ENCODE measurements around the gene GARS1. TPM values are rescaled to one million over a fixed set of nuclear protein-coding genes. Genes with fewer than 3 reads are reported as not detected.

Gene GARS1
- total RNA-seq, 2 experiments from 2014 or later = 178 to 375 TPM

DNA sequence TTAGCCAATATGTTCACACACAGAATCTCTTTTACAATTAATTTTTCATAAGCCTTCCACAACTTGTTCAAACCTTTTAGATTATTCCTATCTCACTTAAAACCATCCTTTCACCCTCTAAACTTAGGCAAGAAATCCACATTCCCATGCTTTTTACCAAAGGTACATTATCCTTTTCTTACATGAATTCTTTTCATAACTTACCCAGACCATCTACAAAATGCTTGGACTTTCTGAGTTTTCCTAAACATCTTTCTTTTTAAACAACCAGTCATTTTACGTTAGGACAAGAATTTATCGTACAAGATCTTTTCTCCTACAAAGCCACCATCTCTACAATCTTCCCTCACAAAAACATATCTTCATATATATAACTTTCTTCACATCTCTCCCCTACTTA lies 18.8 kb upstream of the GARS1 start:
- no peaks in the 10 kb centered on the region for H3K79me2 ChIP-seq (ENCODE audit: insufficient read depth, low read depth, low read length)
- H3K27ac ChIP-seq (ENCODE audit: low read depth, low read length, poor library complexity, severe bottlenecking) = no peak overlapping the region
- H4K20me1 ChIP-seq (ENCODE audit: insufficient read depth, low read length) = no peaks in the 10 kb centered on the region
- intact Hi-C loops (cut with micrococcal nuclease; ENCODE audit: unreplicated experiment) = no loop called here
- no peak overlapping the region for H3K4me3 ChIP-seq (ENCODE audit: low read depth, low read length, poor library complexity, severe bottlenecking)
- peaks cover 80% of the 10 kb centered on the region for H3K36me3 ChIP-seq (ENCODE audit: insufficient read depth, low read length)
- TF ChIP-seq, protein P1, sequence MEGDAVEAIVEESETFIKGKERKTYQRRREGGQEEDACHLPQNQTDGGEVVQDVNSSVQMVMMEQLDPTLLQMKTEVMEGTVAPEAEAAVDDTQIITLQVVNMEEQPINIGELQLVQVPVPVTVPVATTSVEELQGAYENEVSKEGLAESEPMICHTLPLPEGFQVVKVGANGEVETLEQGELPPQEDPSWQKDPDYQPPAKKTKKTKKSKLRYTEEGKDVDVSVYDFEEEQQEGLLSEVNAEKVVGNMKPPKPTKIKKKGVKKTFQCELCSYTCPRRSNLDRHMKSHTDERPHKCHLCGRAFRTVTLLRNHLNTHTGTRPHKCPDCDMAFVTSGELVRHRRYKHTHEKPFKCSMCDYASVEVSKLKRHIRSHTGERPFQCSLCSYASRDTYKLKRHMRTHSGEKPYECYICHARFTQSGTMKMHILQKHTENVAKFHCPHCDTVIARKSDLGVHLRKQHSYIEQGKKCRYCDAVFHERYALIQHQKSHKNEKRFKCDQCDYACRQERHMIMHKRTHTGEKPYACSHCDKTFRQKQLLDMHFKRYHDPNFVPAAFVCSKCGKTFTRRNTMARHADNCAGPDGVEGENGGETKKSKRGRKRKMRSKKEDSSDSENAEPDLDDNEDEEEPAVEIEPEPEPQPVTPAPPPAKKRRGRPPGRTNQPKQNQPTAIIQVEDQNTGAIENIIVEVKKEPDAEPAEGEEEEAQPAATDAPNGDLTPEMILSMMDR (conservative IDR thresholded peaks at IDR 0.05; ENCODE audit: low read length) = no peak
- TF ChIP-seq EZH2phosphoT487 (IDR thresholded peaks at IDR 0.05; ENCODE audit: borderline replicate concordance, low read depth, low read length) = no peak
- DNase-seq (ENCODE audit: low spot score) = no peak
- peaks cover 27% of the 10 kb centered on the region for H3K9me3 ChIP-seq (ENCODE audit: low read length)
- BruUV-seq (replicated peaks) = no TSS peak
- H3K4me2 ChIP-seq (ENCODE audit: low read length) = no peak overlapping the region
- H3K4me1 ChIP-seq (ENCODE audit: insufficient read depth, low read length, poor library complexity, severe bottlenecking) = no peaks in the 10 kb centered on the region
- no peak overlapping the region for H2AFZ ChIP-seq (ENCODE audit: low read length)
- ChIA-PET CTCF (ENCODE audit: unreplicated experiment) (interaction anchor here (0.5 kb wide), 1 partner anchor 69 kb away, joined by 3 read pairs; no protein-coding TSS in a partner anchor), POLR2A (interaction anchor here (1.0 to 1.1 kb wide), 2 partner anchors 39 to 48 kb away, joined by 3 read pairs; no protein-coding TSS in a partner anchor)
- H3K9me2 ChIP-seq (ENCODE audit: insufficient read depth, low read length) = no peaks in the 10 kb centered on the region

DNA sequence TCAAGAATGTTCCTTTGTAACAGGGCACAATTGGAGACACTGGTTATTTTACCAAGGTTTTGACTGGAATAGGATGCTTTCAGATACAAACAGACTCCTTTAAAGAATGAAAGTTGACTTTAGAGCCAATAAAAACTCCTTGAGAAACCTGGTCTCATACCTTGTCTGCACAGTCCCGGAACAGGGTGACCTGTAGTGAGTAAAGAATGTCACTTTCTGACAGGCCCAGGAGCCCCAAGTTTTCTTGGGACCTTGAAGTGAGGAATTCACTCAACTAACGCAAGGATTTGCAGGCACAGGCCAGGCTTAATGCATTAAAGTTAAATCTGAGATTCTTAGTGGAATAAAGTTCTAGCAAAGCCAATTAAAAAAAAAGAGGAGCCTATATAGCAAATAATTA lies 11.5 kb upstream of the GARS1 start:
- H3K4me3 ChIP-seq (ENCODE audit: low read depth, low read length, poor library complexity, severe bottlenecking) = no peak overlapping the region
- DNase-seq (ENCODE audit: low spot score) = no peak
- no TSS peak for BruUV-seq (replicated peaks)
- no peak overlapping the region for H3K27ac ChIP-seq (ENCODE audit: low read depth, low read length, poor library complexity, severe bottlenecking)
- H3K36me3 ChIP-seq (ENCODE audit: insufficient read depth, low read length) = peaks cover 69% of the 10 kb centered on the region
- H3K4me2 ChIP-seq (ENCODE audit: low read length) = no peak overlapping the region
- no peaks in the 10 kb centered on the region for H3K79me2 ChIP-seq (ENCODE audit: insufficient read depth, low read depth, low read length)
- no peak overlapping the region for H2AFZ ChIP-seq (ENCODE audit: low read length)
- no peaks in the 10 kb centered on the region for H3K9me2 ChIP-seq (ENCODE audit: insufficient read depth, low read length)
- intact Hi-C loops (cut with micrococcal nuclease; ENCODE audit: unreplicated experiment) = no loop called here
- POLR2A ChIA-PET = interaction anchor here (1.4 kb wide), 1 partner anchor 11 kb away, joined by 5 read pairs; the partner anchor contains the start of gene GARS1
- H3K9me3 ChIP-seq (ENCODE audit: low read length) = 0 out of 2 replicates have a peak, but pooled peaks cover 18% of the 10 kb centered on the region
- H4K20me1 ChIP-seq (ENCODE audit: insufficient read depth, low read length) = no peaks in the 10 kb centered on the region
- no peak for TF ChIP-seq EZH2phosphoT487 (IDR thresholded peaks at IDR 0.05; ENCODE audit: borderline replicate concordance, low read depth, low read length)
- TF ChIP-seq, protein P1 (conservative IDR thresholded peaks at IDR 0.05; ENCODE audit: low read length) = no peak
- H3K4me1 ChIP-seq (ENCODE audit: insufficient read depth, low read length, poor library complexity, severe bottlenecking) = no peaks in the 10 kb centered on the region
- CTCF ChIA-PET (ENCODE audit: unreplicated experiment) = no interaction called here

- intact Hi-C loops (cut with micrococcal nuclease; ENCODE audit: unreplicated experiment) = no loop called here
- TF ChIP-seq EZH2phosphoT487 (IDR thresholded peaks at IDR 0.05; ENCODE audit: borderline replicate concordance, low read depth, low read length) = no peak
- TF ChIP-seq, protein P1 (conservative IDR thresholded peaks at IDR 0.05; ENCODE audit: low read length) = no peak
- no peak overlapping the region for H3K4me2 ChIP-seq (ENCODE audit: low read length)
- no peaks in the 10 kb centered on the region for H3K4me1 ChIP-seq (ENCODE audit: insufficient read depth, low read length, poor library complexity, severe bottlenecking)
- no peak for DNase-seq (ENCODE audit: low spot score)
- 0 out of 2 replicates have a peak, but pooled peaks cover 18% of the 10 kb centered on the region for H3K9me3 ChIP-seq (ENCODE audit: low read length)
- H3K36me3 ChIP-seq (ENCODE audit: insufficient read depth, low read length) = peaks cover 57% of the 10 kb centered on the region
- no peak overlapping the region for H3K4me3 ChIP-seq (ENCODE audit: low read depth, low read length, poor library complexity, severe bottlenecking)
- CTCF ChIA-PET (ENCODE audit: unreplicated experiment) = no interaction called here
- H3K27ac ChIP-seq (ENCODE audit: low read depth, low read length, poor library complexity, severe bottlenecking) = no peak overlapping the region
- H4K20me1 ChIP-seq (ENCODE audit: insufficient read depth, low read length) = no peaks in the 10 kb centered on the region
- BruUV-seq (replicated peaks) = no TSS peak
- H3K9me2 ChIP-seq (ENCODE audit: insufficient read depth, low read length) = no peaks in the 10 kb centered on the region
- POLR2A ChIA-PET = interaction anchor here (0.6 to 1.4 kb wide), 4 partner anchors 10 to 236 kb away, joined by 3 to 5 read pairs (median 4); partner anchors contain the start of gene GARS1
- H3K79me2 ChIP-seq (ENCODE audit: insufficient read depth, low read depth, low read length) = no peaks in the 10 kb centered on the region
- H2AFZ ChIP-seq (ENCODE audit: low read length) = no peak overlapping the region
Measured at GRCh38 chr7:30584415-30584814, 10.3 kb upstream of the GARS1 start.
